ENCODE data around the gene APOA1. TPM values are rescaled to one million over a fixed set of nuclear protein-coding genes. Genes with fewer than 3 reads are reported as not detected.

Gene APOA1
- total RNA-seq, 1 donor from 2014 or later = 2.7 TPM

DNA sequence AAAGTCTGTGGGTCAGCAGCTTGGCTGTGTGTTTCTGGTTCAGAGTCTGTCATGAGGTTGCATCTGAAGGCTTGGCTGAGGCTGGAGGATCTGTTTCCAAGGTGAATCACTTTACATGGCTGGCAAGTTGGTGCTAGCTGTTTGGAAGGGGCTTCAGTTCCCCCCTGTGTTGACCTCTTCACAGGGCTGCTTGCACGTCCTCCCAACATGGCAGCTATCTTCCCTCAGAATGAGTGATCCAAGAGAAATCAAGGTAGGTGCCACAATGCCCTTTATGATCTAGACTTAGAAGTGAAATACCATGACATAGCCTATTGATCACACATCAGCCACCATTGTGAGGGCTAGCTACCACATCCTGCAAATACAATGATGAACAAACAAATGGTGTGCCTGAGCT, 24.3 kb downstream of the APOA1 start:
- H3K4me3 Mint-ChIP-seq = no peak overlapping the region
- no peaks in the 10 kb centered on the region for H3K4me1 ChIP-seq
- H3K9me3 ChIP-seq (ENCODE audit: low read depth) = no peaks in the 10 kb centered on the region
- no peaks in the 10 kb centered on the region for H3K79me2 ChIP-seq (ENCODE audit: low read depth)
- H3K27ac ChIP-seq = no peak overlapping the region
- H3K27me3 Mint-ChIP-seq (ENCODE audit: insufficient read depth, low read depth) = peaks cover 7% of the 10 kb centered on the region
- no peak overlapping the region for H3K9ac ChIP-seq
- peaks cover 3% of the 10 kb centered on the region for H3F3A ChIP-seq (ENCODE audit: low read depth)
- DNase-seq (ENCODE audit: low spot score) = no peak
- H3K9me3 Mint-ChIP-seq = no peaks in the 10 kb centered on the region
- no peaks in the 10 kb centered on the region for H3K36me3 Mint-ChIP-seq
- no peak overlapping the region for H2AFZ ChIP-seq (replicated peaks)
- TF ChIP-seq EZH2phosphoT487 (IDR thresholded peaks at IDR 0.05) (no peak), EZH2 (IDR thresholded peaks at IDR 0.05) (no peak)
- TF ChIP-seq, protein P1, sequence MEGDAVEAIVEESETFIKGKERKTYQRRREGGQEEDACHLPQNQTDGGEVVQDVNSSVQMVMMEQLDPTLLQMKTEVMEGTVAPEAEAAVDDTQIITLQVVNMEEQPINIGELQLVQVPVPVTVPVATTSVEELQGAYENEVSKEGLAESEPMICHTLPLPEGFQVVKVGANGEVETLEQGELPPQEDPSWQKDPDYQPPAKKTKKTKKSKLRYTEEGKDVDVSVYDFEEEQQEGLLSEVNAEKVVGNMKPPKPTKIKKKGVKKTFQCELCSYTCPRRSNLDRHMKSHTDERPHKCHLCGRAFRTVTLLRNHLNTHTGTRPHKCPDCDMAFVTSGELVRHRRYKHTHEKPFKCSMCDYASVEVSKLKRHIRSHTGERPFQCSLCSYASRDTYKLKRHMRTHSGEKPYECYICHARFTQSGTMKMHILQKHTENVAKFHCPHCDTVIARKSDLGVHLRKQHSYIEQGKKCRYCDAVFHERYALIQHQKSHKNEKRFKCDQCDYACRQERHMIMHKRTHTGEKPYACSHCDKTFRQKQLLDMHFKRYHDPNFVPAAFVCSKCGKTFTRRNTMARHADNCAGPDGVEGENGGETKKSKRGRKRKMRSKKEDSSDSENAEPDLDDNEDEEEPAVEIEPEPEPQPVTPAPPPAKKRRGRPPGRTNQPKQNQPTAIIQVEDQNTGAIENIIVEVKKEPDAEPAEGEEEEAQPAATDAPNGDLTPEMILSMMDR (IDR thresholded peaks at IDR 0.05) = no peak
- no peak overlapping the region for H3K4me2 ChIP-seq
- H3K27me3 ChIP-seq = no peaks in the 10 kb centered on the region
- H3K27ac Mint-ChIP-seq = no peak overlapping the region
- no peak overlapping the region for H3K4me3 ChIP-seq
- H3K36me3 ChIP-seq = no peaks in the 10 kb centered on the region
- no peaks in the 10 kb centered on the region for H3K4me1 Mint-ChIP-seq
- H4K20me1 ChIP-seq (ENCODE audit: low read depth) = no peaks in the 10 kb centered on the region

DNA sequence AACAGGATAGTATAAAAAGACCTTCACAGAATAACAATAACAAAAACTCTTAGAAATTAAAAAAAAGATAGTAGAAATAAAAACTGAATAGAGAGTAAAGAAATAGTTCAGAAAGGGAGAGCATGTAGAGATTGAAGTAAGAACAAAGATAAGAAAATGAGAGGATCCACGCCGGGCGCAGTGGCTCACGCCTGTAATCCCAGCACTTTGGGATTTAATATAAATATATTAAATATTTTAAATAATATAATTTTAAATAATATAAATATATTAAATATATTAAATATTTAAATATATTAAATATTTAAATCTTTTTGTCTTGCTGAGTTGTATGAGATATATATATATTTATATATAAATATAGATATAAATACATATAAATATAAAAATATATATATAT, 25.3 kb downstream of the APOA1 start:
- no peaks in the 10 kb centered on the region for H3K4me1 ChIP-seq
- no peaks in the 10 kb centered on the region for H3F3A ChIP-seq (ENCODE audit: low read depth)
- H3K27me3 Mint-ChIP-seq (ENCODE audit: insufficient read depth, low read depth) = peaks cover 10% of the 10 kb centered on the region
- no peak for DNase-seq (ENCODE audit: low spot score)
- H3K27me3 ChIP-seq = no peaks in the 10 kb centered on the region
- H2AFZ ChIP-seq (replicated peaks) = no peak overlapping the region
- H3K4me2 ChIP-seq = no peak overlapping the region
- H3K9ac ChIP-seq = no peak overlapping the region
- H3K4me1 Mint-ChIP-seq = no peaks in the 10 kb centered on the region
- H3K9me3 ChIP-seq (ENCODE audit: low read depth) = no peaks in the 10 kb centered on the region
- no peaks in the 10 kb centered on the region for H3K79me2 ChIP-seq (ENCODE audit: low read depth)
- H3K27ac Mint-ChIP-seq = no peak overlapping the region
- H3K4me3 ChIP-seq = no peak overlapping the region
- TF ChIP-seq EZH2 (IDR thresholded peaks at IDR 0.05) = no peak
- TF ChIP-seq EZH2phosphoT487 (IDR thresholded peaks at IDR 0.05) = no peak
- TF ChIP-seq, protein P1 (IDR thresholded peaks at IDR 0.05) = no peak
- no peaks in the 10 kb centered on the region for H3K9me3 Mint-ChIP-seq
- no peak overlapping the region for H3K4me3 Mint-ChIP-seq
- no peaks in the 10 kb centered on the region for H3K36me3 Mint-ChIP-seq
- H3K27ac ChIP-seq = no peak overlapping the region
- no peaks in the 10 kb centered on the region for H4K20me1 ChIP-seq (ENCODE audit: low read depth)
- no peaks in the 10 kb centered on the region for H3K36me3 ChIP-seq

DNA sequence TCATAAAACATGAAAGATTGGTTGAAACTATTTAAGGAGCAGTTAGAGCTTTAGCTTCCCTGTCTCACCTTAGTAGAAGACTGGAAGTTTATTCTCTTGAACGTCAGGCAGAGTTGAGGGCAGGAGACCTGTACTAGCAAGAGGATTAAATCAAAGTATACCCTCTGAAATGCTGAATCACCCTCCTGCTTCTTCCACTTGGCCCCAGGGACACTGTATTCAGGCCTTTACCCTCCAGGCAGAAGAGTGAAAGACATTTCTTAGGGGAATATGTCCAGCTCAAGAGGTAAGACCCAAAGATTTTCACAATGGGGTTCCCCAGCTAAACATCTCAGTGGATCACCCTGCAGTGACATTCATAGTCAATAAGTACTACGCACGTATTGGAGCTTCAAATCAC, 26.2 kb downstream of the APOA1 start:
- Mint-ChIP-seq H3K27ac (no peak overlapping the region), H3K27me3 (ENCODE audit: insufficient read depth, low read depth) (peaks cover 10% of the 10 kb centered on the region)

More for the DNA sequence above, 26.2 kb downstream of the APOA1 start:
- H3K27ac ChIP-seq = no peak overlapping the region
- H3K9me3 ChIP-seq (ENCODE audit: low read depth) = no peaks in the 10 kb centered on the region
- Mint-ChIP-seq H3K4me1 (no peaks in the 10 kb centered on the region), H3K36me3 (no peaks in the 10 kb centered on the region), H3K9me3 (no peaks in the 10 kb centered on the region), H3K4me3 (no peak overlapping the region)
- H3K4me2 ChIP-seq = no peak overlapping the region
- H3K27me3 ChIP-seq = no peaks in the 10 kb centered on the region
- H3K4me1 ChIP-seq = no peaks in the 10 kb centered on the region
- H2AFZ ChIP-seq (replicated peaks) = peak overlapping the region; percentile 26
- no peak overlapping the region for H3K9ac ChIP-seq
- TF ChIP-seq, protein P1 (IDR thresholded peaks at IDR 0.05) = no peak
- TF ChIP-seq EZH2phosphoT487 (IDR thresholded peaks at IDR 0.05) (no peak), EZH2 (IDR thresholded peaks at IDR 0.05) (no peak)
- no peaks in the 10 kb centered on the region for H3F3A ChIP-seq (ENCODE audit: low read depth)
- no peaks in the 10 kb centered on the region for H3K79me2 ChIP-seq (ENCODE audit: low read depth)
- no peak overlapping the region for H3K4me3 ChIP-seq
- DNase-seq (ENCODE audit: low spot score) = no peak
- H4K20me1 ChIP-seq (ENCODE audit: low read depth) = no peaks in the 10 kb centered on the region
- no peaks in the 10 kb centered on the region for H3K36me3 ChIP-seq
